ENCODE results near the gene EMD. TPM values are rescaled to one million over a fixed set of nuclear protein-coding genes. Genes with fewer than 3 reads are reported as not detected.

EMD gene
- total RNA-seq, 3 donors from 2014 or later (not counting 1 experiment from before 2014, with no cell fraction given): 141 to 175 (median 152) TPM

DNA sequence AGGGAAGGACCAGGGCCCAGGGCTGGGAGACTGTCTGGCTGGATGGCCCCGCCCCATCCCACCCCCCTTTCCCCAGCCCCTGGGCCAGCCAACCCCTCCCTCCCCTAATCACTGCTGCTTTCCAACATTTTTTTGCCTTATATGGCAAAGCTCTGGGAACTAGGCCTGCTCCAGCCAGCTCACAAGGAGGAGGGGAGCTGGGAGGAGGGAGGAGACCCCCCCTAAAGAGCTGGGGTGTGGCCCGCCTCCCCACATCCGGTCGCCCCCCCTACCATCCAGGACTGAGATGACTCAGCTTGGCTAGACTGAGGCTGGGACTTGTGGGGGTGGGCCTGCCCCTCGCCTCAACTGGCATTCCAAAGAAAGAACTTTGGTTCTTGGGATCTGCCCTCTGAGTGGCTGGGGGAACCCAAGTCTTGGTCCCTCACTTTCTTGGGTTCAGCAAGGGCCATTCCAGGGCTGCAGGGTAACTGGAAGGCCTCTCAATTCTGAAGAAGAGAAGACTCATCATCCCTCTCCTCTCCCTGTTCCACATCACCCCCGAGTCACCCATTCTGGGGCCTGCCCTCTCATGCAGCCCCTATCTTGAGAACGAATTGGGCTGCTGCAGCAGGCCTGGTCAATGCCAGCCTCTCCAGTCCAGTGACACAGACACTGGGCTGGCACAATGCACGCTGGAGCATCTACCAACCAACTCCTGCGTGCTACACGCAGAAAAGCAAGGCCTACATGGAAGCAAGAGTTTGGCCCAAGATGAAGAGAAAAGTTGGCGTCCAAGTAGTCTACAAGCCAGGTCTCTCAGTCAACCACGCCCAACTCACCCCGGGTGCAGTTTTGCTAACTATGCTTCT, 9.4 kb upstream of the EMD start:
- Histone ChIP-seq H3K27me3 (ENCODE audit: control insufficient read depth, insufficient read depth, low read length) (no peaks in the 10 kb centered on the region), H3K4me1 (ENCODE audit: control insufficient read depth, insufficient read depth, low read length) (peaks cover 69% of the 10 kb centered on the region), H3K9me3 (ENCODE audit: control insufficient read depth, insufficient read depth, low read length) (no peaks in the 10 kb centered on the region), H3K27ac (ENCODE audit: low read length) (peak overlapping the region; percentile 100), H3K4me3 (ENCODE audit: low read length) (peak overlapping the region; percentile 97), H3K36me3 (ENCODE audit: control insufficient read depth, insufficient read depth, low read length) (peaks cover 37% of the 10 kb centered on the region)
- Mint-ChIP-seq H3K27ac (peak overlapping the region; percentile 95 to 97), H3K4me3 (peak overlapping the region; percentile 90), H3K27me3 (ENCODE audit: low read depth in 2 of 2) (no peaks in the 10 kb centered on the region), H3K36me3 (no peaks in the 10 kb centered on the region), H3K9me3 (no peaks in the 10 kb centered on the region), H3K4me1 (peaks cover 19 to 36% of the 10 kb centered on the region in 2 donors)
- peak; percentile 3 to 36 (median 9) for ATAC-seq
- TF ChIP-seq, protein P1, sequence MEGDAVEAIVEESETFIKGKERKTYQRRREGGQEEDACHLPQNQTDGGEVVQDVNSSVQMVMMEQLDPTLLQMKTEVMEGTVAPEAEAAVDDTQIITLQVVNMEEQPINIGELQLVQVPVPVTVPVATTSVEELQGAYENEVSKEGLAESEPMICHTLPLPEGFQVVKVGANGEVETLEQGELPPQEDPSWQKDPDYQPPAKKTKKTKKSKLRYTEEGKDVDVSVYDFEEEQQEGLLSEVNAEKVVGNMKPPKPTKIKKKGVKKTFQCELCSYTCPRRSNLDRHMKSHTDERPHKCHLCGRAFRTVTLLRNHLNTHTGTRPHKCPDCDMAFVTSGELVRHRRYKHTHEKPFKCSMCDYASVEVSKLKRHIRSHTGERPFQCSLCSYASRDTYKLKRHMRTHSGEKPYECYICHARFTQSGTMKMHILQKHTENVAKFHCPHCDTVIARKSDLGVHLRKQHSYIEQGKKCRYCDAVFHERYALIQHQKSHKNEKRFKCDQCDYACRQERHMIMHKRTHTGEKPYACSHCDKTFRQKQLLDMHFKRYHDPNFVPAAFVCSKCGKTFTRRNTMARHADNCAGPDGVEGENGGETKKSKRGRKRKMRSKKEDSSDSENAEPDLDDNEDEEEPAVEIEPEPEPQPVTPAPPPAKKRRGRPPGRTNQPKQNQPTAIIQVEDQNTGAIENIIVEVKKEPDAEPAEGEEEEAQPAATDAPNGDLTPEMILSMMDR (IDR thresholded peaks at IDR 0.05): no peak
- peak; percentile 67 to 81 for DNase-seq
- WGBS (ENCODE audit: insufficient coverage): under 1% methylated on average over 8 of the region's 13 CpGs
- intact Hi-C loops (cut with micrococcal nuclease): loop anchor here (1.0 to 10.0 kb wide), 2 partner anchors 9 to 275 kb away; partner anchors contain the start of gene MECP2

DNA sequence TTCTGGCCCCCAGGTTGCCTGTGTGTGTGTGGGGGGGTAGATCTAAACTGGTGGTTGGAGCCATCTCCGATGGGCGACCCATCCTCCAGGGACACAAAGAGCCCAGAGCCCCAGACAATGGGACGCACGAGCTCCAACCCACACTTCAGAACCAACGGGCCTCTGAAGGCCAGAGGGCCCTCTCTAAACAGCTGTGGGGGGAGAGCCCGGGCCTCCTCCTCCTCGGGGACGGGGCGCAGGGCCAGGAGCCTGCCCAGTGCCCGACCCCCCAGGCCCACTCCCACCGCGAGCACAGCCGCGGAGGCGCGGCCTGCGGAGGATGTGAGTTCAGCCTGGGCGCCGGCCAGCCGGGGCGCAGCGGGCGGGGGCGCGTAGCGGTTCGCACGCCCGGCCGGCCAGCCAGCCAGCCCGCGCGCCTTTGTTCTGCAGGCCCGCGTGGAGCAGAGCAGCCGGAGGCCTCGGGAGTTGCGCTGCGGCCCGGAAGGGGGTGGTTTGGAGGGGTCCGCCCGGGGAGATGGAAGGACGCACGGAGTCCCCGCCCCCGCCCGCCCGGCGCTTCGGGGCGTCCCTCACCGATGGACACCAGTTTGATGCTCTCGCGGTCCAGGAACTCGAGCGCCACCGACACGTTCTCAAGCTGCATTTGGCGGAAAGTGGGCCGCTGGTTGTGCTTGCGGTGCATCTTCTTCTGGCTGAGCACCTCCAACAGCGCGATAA, 8.6 kb upstream of the EMD start:
- intact Hi-C loops (cut with micrococcal nuclease): loop anchor here (10.0 kb wide), 1 partner anchor 276 kb away; the partner anchor contains the start of gene MECP2
- TF ChIP-seq, protein P1 (IDR thresholded peaks at IDR 0.05): no peak
- ATAC-seq (no peak), DNase-seq (peak in 1 of 2 donors; percentile 31)
- H3K4me1 ChIP-seq (ENCODE audit: control insufficient read depth, insufficient read depth, low read length): peaks cover 70% of the 10 kb centered on the region
- peak overlapping the region; percentile 97 for H3K4me3 ChIP-seq (ENCODE audit: low read length)
- Mint-ChIP-seq H3K27ac (peak overlapping the region; percentile 95 to 97), H3K4me3 (peak overlapping the region; percentile 90), H3K36me3 (no peaks in the 10 kb centered on the region), H3K27me3 (ENCODE audit: low read depth in 2 of 2) (no peaks in the 10 kb centered on the region), H3K9me3 (no peaks in the 10 kb centered on the region), H3K4me1 (peaks cover 19 to 28% of the 10 kb centered on the region in 2 donors)
- WGBS (ENCODE audit: insufficient coverage): 0% methylated on average over 62 of the region's 63 CpGs
- H3K27ac ChIP-seq (ENCODE audit: low read length): peak overlapping the region; percentile 100
- H3K36me3 ChIP-seq (ENCODE audit: control insufficient read depth, insufficient read depth, low read length): peaks cover 29% of the 10 kb centered on the region
- H3K9me3 ChIP-seq (ENCODE audit: control insufficient read depth, insufficient read depth, low read length): no peaks in the 10 kb centered on the region
- no peaks in the 10 kb centered on the region for H3K27me3 ChIP-seq (ENCODE audit: control insufficient read depth, insufficient read depth, low read length)

DNA sequence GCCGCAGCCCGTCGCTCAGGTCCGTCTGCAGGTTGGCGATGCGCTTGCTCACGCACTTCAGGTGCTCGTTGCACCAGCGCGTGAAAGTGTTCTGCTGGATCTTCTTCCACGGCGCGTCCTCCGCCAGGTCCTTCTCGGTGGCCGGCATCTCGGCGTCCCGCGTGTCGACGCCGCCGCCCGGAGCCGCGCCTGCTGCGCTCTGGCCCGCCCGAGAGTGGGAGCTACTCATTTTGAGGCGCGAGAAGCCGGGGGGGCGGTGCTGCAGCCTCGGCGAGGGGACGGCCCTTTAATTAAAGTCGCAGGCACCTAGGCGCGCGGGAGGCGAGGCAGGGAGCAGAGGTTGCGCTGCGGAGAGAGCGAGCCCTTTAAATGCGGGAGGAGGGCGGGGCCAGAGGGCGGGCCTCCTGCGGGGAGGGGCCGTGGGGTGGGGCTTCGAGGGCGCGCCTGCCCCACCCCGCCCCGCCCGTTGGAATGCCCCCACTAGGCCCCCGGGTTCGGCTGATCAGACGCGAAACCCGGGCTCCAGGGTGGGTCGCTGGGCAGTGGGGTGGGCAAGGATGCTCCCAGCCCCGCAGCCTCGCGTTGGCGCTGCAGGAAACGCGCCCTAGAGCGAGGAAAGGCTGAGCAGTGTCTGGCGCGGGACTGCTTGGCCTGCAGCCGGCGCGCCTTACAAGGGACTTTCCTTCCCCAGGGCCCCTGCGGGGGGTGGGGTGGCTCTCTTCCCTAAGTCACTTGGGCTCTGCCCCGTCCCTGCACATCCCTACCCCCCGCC, 7.9 kb upstream of the EMD start:
- Mint-ChIP-seq H3K9me3 (no peaks in the 10 kb centered on the region), H3K4me3 (peak overlapping the region; percentile 85), H3K4me1 (peaks cover 19 to 24% of the 10 kb centered on the region in 2 donors), H3K36me3 (no peaks in the 10 kb centered on the region), H3K27me3 (ENCODE audit: low read depth in 2 of 2) (no peaks in the 10 kb centered on the region), H3K27ac (peak overlapping the region; percentile 95 to 97)
- ATAC-seq (peak; percentile 47 to 74 (median 52)), DNase-seq (peak; percentile 83 to 93)
- Histone ChIP-seq H3K27ac (ENCODE audit: low read length) (peak overlapping the region; percentile 79), H3K9me3 (ENCODE audit: control insufficient read depth, insufficient read depth, low read length) (no peaks in the 10 kb centered on the region), H3K4me1 (ENCODE audit: control insufficient read depth, insufficient read depth, low read length) (peaks cover 63% of the 10 kb centered on the region), H3K4me3 (ENCODE audit: low read length) (peak overlapping the region; percentile 97), H3K36me3 (ENCODE audit: control insufficient read depth, insufficient read depth, low read length) (peaks cover 21% of the 10 kb centered on the region), H3K27me3 (ENCODE audit: control insufficient read depth, insufficient read depth, low read length) (no peaks in the 10 kb centered on the region)
- TF ChIP-seq, protein P1 (IDR thresholded peaks at IDR 0.05): no peak
- intact Hi-C loops (cut with micrococcal nuclease): loop anchor here (10.0 kb wide), 1 partner anchor 276 kb away; the partner anchor contains the start of gene MECP2
- WGBS (ENCODE audit: insufficient coverage): under 1% methylated on average over 58 of the region's 77 CpGs

Data from natural killer cell (primary cell).